ENCODE measurements around the gene GOLM1. TPM values are rescaled to one million over a fixed set of nuclear protein-coding genes. Genes with fewer than 3 reads are reported as not detected.

Gene GOLM1
- total and polyA plus RNA-seq, 2 donors from 2014 or later: 88.6 to 133 TPM

- FAIRE-seq: no peak
- TF ChIP-seq CTCF (IDR thresholded peaks at IDR 0.05; ENCODE audit: borderline replicate concordance, extremely low read depth, insufficient read depth): no peak
- no peaks in the 10 kb centered on the region for H3K27me3 ChIP-seq (ENCODE audit: control insufficient read depth, insufficient read depth, low read length)
- no peak overlapping the region for H3K27ac ChIP-seq (ENCODE audit: low read depth in 2 of 2, low read length in 2 of 2)
- intact Hi-C loops (cut with DNase I): no loop called here
- no peak overlapping the region for H3K9ac ChIP-seq (ENCODE audit: low read length in 3 of 3)
- peaks cover 0 to 9% (median 8%) of the 10 kb centered on the region in 3 donors for H3K4me1 ChIP-seq (ENCODE audit: control insufficient read depth in 2 of 3, insufficient read depth in 2 of 3, low read depth in 1 of 3, low read length in 3 of 3)
- H3K36me3 ChIP-seq (ENCODE audit: control insufficient read depth in 2 of 3, insufficient read depth in 3 of 3, low read length in 3 of 3): no peaks in the 10 kb centered on the region
- peak in 1 of 5 donors; percentile 5 for DNase-seq
- no peak overlapping the region for H3K4me3 ChIP-seq (ENCODE audit: low read length in 3 of 3)
- H3K9me3 ChIP-seq (ENCODE audit: control insufficient read depth in 2 of 3, insufficient read depth in 1 of 3, low read length in 3 of 3): no peaks in the 10 kb centered on the region
These were observed 35.1 kb downstream of the GOLM1 start for GRCh38 chr9:86064220-86064619.

- Histone ChIP-seq H3K9me3 (ENCODE audit: control insufficient read depth in 2 of 3, insufficient read depth in 1 of 3, low read length in 3 of 3) (no peaks in the 10 kb centered on the region), H3K27me3 (ENCODE audit: control insufficient read depth, insufficient read depth, low read length) (no peaks in the 10 kb centered on the region), H3K9ac (ENCODE audit: low read length in 3 of 3) (peak overlapping the region in 1 of 3 donors; percentile 9), H3K4me1 (ENCODE audit: control insufficient read depth in 2 of 3, insufficient read depth in 2 of 3, low read depth in 1 of 3, low read length in 3 of 3) (peaks cover 0 to 9% (median 8%) of the 10 kb centered on the region in 3 donors), H3K36me3 (ENCODE audit: control insufficient read depth in 2 of 3, insufficient read depth in 3 of 3, low read length in 3 of 3) (no peaks in the 10 kb centered on the region), H3K4me3 (ENCODE audit: low read length in 3 of 3) (peak overlapping the region in 2 of 3 donors; percentile 47 to 50), H3K27ac (ENCODE audit: low read depth in 2 of 2, low read length in 2 of 2) (peak overlapping the region; percentile 51 to 72)
- intact Hi-C loops (cut with DNase I): no loop called here
- DNase-seq: peak in 1 of 5 donors; percentile 25
- no peak for TF ChIP-seq CTCF (IDR thresholded peaks at IDR 0.05; ENCODE audit: borderline replicate concordance, extremely low read depth, insufficient read depth)
- no peak for FAIRE-seq
These were observed 36.3 kb downstream of the GOLM1 start for GRCh38 chr9:86062845-86063693.

- DNase-seq (peak in 1 of 5 donors; percentile 23), FAIRE-seq (no peak)
- intact Hi-C loops (cut with DNase I): no loop called here
These were observed 37.2 kb downstream of the GOLM1 start for GRCh38 chr9:86061972-86062739.

More at GRCh38 chr9:86061972-86062739, 37.2 kb downstream of the GOLM1 start:
- Histone ChIP-seq H3K4me3 (ENCODE audit: low read length in 3 of 3) (peak overlapping the region in 1 of 3 donors; percentile 47), H3K27ac (ENCODE audit: low read depth in 2 of 2, low read length in 2 of 2) (peak overlapping the region in 1 of 2 donors; percentile 72), H3K27me3 (ENCODE audit: control insufficient read depth, insufficient read depth, low read length) (no peaks in the 10 kb centered on the region), H3K36me3 (ENCODE audit: control insufficient read depth in 2 of 3, insufficient read depth in 3 of 3, low read length in 3 of 3) (no peaks in the 10 kb centered on the region), H3K9me3 (ENCODE audit: control insufficient read depth in 2 of 3, insufficient read depth in 1 of 3, low read length in 3 of 3) (no peaks in the 10 kb centered on the region), H3K4me1 (ENCODE audit: control insufficient read depth in 2 of 3, insufficient read depth in 2 of 3, low read depth in 1 of 3, low read length in 3 of 3) (peaks cover 0 to 9% (median 8%) of the 10 kb centered on the region in 3 donors), H3K9ac (ENCODE audit: low read length in 3 of 3) (peak overlapping the region in 1 of 3 donors; percentile 9)
- TF ChIP-seq CTCF (IDR thresholded peaks at IDR 0.05; ENCODE audit: borderline replicate concordance, extremely low read depth, insufficient read depth): no peak

Measured in kidney (tissue), 14 donors.